HG03095 (cell line): Measurements from ENCODE around the gene TACC3.

Experiments
- ATAC-seq: cut with Tn5 transposase; IDR thresholded peaks from one replicate; pipeline ENCODE4 v1.9.1; 2021; ENCODE audit warnings: moderate library complexity; ENCODE audit not compliant: unreplicated experiment

The TACC3 gene

GRCh38 chr4:1721003-1721665 is at the start of gene TACC3, which contains the start of gene TMEM129:
TSS of gene TACC3 (plus strand) at chr4:1721521. CDS start at chr4:1723422, 1,901 bp downstream.
TSS of gene TMEM129 (minus strand) at chr4:1721323. CDS start at chr4:1720837, 486 bp downstream.
- peak; percentile 75 for ATAC-seq

- ATAC-seq = no peak
These were observed 47.6 kb upstream of the TACC3 start for GRCh38 chr4:1673671-1674070.

- no peak for ATAC-seq
These were observed 46.6 kb upstream of the TACC3 start for GRCh38 chr4:1674682-1675081.

DNA sequence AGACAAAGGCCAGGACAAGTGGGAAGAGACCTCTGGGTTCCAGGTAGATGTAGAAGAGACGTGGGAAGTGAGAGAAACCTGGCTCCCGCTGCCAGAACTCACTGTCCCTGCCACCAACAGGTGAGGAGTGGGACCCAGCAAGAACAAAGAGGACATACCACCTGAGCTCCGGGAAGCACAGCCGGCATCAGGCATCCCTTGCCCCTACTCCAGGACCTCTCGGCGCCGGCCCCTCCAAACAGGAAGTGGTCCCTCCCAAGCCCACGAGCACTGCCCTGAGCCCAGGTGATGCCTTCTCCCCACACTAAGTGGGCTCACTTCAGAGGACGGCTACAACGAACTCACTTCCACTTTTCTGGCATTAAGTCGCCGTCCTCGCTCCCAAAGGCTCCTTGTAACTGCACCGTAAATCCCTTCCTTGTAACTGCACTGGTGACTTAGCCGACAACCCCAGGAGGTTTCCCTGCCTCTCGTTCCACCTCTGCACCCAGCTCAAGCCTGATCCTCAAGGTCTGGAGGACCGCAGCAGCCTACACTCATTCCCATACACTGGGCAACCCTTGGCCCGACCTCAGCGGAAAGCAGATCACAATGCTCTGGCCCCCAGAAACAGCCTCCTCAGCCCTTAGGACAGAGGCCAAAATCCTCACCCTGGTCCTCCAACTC is 46.1 kb upstream of the TACC3 start:
- ATAC-seq = no peak

GRCh38 chr4:1675802-1676137 is 45.6 kb upstream of the TACC3 start:
- no peak for ATAC-seq

GRCh38 chr4:1676605-1677525 is 44.5 kb upstream of the TACC3 start:
- no peak for ATAC-seq

GRCh38 chr4:1678244-1678643 is 43.1 kb upstream of the TACC3 start:
- no peak for ATAC-seq

- ATAC-seq = no peak
These were observed 38.5 kb upstream of the TACC3 start for GRCh38 chr4:1682860-1683259.

DNA sequence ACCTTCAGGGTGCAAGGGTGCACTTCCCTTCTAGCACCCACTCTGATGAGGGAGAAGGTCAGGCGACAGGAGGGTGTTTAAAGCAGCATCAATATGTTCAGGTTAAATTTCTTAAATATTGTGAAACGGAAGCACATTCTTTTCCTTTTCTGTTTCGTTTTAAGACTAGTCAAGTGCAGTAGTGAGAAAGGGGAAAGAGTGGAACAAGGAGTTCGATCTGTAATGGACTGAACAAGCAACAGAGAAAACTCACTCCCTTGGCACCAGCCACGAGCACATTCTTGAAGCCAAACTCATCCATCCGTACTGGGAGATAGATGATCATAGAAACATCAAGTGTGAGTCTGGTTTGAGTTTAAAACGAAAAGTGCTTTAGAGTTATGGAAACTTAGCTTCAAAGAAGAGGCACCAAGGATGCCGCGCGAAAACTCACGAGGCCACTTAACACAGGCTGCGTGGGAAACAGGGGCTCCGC is 38.0 kb upstream of the TACC3 start:
- no peak for ATAC-seq

DNA sequence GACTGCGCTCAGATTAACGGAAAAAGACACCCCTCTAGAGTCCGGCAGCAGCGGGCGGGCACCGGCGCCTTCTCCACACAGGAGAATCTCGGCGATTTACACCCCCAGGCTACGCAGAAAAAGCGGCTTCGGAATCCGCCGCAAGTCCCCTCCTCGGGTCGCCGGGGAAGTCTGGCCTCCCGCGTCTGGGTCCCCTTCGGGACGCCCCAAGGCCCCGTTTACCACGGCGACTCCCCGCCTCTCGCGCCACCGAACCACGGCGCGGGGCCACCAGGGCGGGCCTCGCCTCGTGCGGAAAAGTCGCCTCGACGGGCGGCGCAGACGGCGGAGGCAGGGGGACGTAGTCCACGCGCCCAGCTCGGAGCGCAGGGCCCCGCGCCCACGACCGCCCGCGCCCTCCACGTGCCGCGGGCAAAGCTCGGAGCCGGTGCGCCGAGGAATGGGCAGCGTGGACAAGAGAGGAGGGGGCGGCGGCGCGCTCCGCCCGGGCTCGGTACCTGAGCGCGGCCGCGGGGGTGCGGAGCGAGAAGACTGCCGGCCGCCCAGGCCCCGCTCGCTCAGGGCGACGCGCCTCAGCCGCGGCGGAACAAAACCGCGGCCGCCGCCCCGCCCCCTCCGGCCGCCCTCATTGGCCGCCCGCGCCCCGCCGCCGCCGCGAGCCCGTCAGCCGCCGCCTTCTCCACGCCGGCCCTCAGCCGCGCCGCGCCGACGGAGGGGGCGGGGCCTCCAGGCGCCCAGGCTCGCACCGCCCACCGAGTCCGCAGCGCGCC is 37.4 kb upstream of the TACC3 start, which contains the start of gene FAM53A:
FAM53A (minus strand) TSS at position 578 of the 770 bp plus-strand sequence. CDS start 15,572 bp downstream, outside the sequence.
- peak; percentile 79 for ATAC-seq

DNA sequence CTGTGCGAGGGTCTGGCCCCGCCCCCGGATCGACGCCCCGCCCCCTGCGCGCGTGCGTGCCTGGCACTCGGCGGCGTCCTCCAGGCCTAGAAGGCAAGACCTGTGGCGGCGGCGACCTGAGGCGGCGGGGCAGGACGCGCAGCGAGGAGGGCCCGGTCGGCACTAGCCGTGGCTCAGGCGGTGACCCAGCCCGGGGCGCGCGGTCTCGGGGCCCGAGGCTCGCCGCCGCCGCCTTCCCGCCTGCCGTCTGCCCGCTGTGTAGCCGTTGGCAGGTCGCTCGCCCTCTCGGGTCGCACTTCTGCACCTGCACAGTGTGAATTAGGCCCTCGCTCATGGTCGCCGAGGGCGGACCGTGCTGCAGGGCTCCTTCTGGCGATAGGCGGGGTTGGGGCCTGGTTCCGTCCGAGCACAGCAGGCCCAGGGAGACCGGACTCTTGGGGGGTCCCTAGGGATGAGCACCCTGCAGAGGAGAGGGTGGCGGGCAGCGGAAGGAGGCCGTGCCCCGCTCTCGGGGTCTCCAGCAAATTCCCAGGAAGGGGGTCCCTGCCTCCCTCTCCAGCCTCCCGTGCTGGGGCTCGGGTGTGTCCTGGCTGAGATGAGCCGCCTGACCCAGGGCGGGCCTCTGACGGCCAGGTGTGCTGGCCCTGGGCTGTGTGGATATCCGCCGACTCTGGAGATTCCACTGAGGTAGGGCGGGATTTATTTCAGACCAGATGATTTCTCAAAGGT is 36.7 kb upstream of the TACC3 start:
- ATAC-seq = peak; percentile 10

- ATAC-seq = no peak
These were observed 35.8 kb upstream of the TACC3 start for GRCh38 chr4:1685235-1686150.

DNA sequence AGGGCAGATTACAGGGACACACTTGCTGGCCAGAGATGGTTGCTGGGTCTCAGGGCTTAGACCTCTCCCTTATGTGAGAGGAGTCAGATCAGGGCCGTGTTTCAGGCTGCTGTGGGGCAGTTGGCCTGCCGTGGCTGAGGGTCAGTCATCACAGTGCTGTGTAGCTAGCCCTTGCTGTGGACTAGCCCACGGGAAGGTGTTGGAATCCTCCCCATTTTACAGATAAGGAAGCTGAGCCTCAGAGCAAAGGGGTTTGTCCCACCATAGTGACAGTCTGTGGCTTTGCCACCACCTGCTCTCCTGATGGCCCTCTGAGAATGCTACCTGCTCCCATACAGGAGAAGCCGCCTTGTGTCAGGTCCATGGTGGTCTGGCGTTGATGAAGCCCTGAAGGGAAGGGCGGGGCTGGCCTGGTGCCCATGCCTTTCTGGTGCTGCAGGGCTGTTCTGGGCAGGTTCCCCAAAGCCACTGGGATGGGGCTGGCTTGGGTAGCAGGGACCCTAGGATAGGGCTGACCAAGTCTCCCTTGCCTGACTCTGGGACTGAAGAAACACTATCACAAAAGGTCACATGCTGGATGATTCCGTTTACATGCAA is 34.8 kb upstream of the TACC3 start:
- no peak for ATAC-seq

GRCh38 chr4:1690698-1691097 is 30.6 kb upstream of the TACC3 start:
- ATAC-seq = no peak

DNA sequence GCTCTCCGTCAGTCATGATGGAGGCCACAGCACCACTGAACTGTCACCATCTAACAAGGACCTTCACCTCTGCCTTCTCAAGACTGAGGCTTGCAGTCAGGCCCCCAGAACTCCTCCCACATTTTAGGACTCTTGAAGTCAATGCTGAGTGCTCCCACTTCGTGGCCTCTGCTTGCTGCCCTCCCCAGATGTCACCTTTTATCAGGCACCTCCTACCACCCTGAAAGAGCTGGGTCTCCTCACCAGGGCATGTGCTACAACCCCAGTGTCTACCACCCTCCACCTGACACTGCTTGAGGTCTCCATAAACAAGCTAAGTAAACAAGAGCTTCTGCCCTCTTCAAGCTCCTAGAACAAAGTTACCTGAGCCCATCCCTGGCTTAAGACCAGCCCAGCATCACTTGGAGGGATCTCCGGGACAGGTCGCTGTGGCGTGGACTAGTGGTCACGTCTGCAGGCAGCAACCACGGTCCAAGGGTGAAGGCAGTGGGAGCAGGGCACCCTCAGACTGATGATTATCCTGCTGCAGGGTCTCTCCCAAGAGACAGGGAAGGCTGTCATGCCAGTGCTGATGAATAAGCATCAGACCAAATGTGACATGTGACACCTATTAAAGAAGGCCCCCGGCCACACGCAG is 29.5 kb upstream of the TACC3 start:
- ATAC-seq = no peak

DNA sequence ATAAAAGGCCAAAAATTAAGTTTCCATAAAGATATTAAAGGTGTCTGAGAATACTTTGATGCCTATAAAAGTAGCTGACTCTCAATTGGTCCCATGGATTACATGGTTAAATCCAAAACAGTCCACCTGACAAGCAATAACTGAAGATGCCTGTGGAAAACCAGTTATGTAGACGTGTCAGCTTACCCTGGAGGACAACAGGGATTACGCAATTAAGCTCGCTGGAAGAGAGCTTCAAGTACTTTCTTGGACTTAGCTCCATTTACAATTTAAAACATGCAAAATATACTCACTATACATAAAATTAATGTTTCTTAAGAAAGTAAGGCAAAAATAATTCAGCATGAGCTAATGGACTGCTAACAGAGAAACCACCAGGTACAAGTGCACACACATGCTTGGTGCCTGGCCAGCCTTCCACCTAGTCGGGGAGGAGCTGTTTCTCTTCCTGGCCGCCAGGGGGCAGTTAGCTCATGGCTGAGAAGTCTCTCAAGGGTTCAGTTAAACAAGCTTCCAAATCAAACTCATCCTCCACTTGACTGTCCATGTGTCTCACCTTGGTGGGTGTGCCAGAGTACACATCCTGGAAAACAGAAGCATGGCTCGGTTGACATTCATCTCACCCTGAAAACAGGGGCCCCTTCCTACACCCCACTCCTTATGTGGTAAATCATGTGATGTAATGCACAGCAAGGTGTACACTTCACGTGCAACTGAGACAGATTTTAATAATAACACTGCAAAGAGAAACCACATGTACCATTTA is 28.0 kb upstream of the TACC3 start:
- peak; percentile 84 for ATAC-seq

DNA sequence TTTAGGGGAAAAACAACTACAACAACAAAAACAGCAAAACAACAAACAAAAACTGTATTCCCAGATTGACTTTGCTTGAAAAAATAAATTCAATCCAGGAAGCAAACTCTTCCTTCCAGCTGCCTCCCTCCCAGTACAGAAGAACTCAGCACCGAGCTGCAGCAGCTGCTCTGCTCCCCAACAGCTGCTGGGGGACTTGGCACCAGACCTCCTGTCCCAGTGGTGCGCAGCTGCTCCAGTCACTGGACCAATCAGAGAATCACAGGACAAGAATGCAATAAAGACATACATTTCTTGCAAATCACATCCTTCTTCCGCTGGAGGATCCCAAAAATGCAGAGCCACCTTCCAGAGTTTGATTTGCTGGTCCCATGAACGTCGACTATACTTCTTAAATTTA is 25.4 kb upstream of the TACC3 start:
- ATAC-seq = no peak
